GM21390 (cell line): ENCODE data around the gene LRP2.

ENCODE experiments used
- ATAC-seq: cut with Tn5 transposase; IDR thresholded peaks from one replicate; pipeline ENCODE4 v1.9.1; 2021; ENCODE audit not compliant: unreplicated experiment

LRP2 gene

GRCh38 chr2:169131587-169132512 lies 230.5 kb downstream of the LRP2 start:
- ATAC-seq: peak; percentile 70

- no peak for ATAC-seq
Observed at GRCh38 chr2:169129703-169130243, 232.6 kb downstream of the LRP2 start.

GRCh38 chr2:169119851-169120250 lies 242.5 kb downstream of the LRP2 start:
- ATAC-seq: no peak

- ATAC-seq: no peak
Observed at GRCh38 chr2:169119123-169119760, 243.1 kb downstream of the LRP2 start.

- no peak for ATAC-seq
Observed at GRCh38 chr2:169118060-169118459, 244.3 kb downstream of the LRP2 start.

GRCh38 chr2:169116993-169117392 lies 245.3 kb downstream of the LRP2 start:
- no peak for ATAC-seq

GRCh38 chr2:169116327-169116726 lies 246.0 kb downstream of the LRP2 start:
- ATAC-seq: no peak

GRCh38 chr2:169114056-169114455 lies 248.3 kb downstream of the LRP2 start:
- ATAC-seq: no peak

- ATAC-seq: no peak
Observed at GRCh38 chr2:169112841-169113240, 249.5 kb downstream of the LRP2 start.

GRCh38 chr2:169110916-169111315 lies 251.4 kb downstream of the LRP2 start:
- no peak for ATAC-seq

GRCh38 chr2:169110419-169110818 lies 251.9 kb downstream of the LRP2 start:
- ATAC-seq: no peak

GRCh38 chr2:169109502-169110409 lies 252.6 kb downstream of the LRP2 start:
- peak; percentile 53 for ATAC-seq

- ATAC-seq: no peak
Observed at GRCh38 chr2:169108099-169108884, 254.0 kb downstream of the LRP2 start.

- peak; percentile 85 for ATAC-seq
Observed at GRCh38 chr2:169107645-169108044, 254.7 kb downstream of the LRP2 start.

- no peak for ATAC-seq
Observed at GRCh38 chr2:169106563-169107545, 255.5 kb downstream of the LRP2 start.

- no peak for ATAC-seq
Observed at GRCh38 chr2:169106134-169106533, 256.2 kb downstream of the LRP2 start.

GRCh38 chr2:169105476-169105875 lies 256.9 kb downstream of the LRP2 start:
- ATAC-seq: no peak

- no peak for ATAC-seq
Observed at GRCh38 chr2:169104848-169105247, 257.5 kb downstream of the LRP2 start.

- no peak for ATAC-seq
Observed at GRCh38 chr2:169095621-169096105, 266.7 kb downstream of the LRP2 start.
